SU-DHL-6 (cell line): ENCODE measurements around the gene ZNF70.

Experiments used
- H2AFZ ChIP-seq: fragments of 200-600 bp; sonication (generic); 2 replicates; pipeline ENCODE4 v1.6.1; 2014; ENCODE audit warnings: low read depth, mild to moderate bottlenecking, moderate library complexity, mixed read lengths, antibody characterized with exemption, low read length; ENCODE audit not compliant: severe bottlenecking
- H3F3A ChIP-seq: fragments of 200-600 bp; shearing (Covaris generic); 2 replicates; pipeline ENCODE4 v1.6.0; 2016; ENCODE audit warnings: antibody characterized with exemption, mild to moderate bottlenecking; ENCODE audit not compliant: insufficient read depth
- H3K27ac ChIP-seq: fragments of 200-600 bp; sonication (generic); 2 replicates; pipeline ENCODE4 v1.5.1; 2016; ENCODE audit warnings: low read depth, mild to moderate bottlenecking, low read length, moderate library complexity, mixed read lengths
- H3K27me3 ChIP-seq: fragments of 200-600 bp; sonication (generic), shearing (Covaris generic); 2 replicates; pipeline ENCODE4 v1.6.0; 2014; ENCODE audit warnings: mild to moderate bottlenecking, low read length
- H3K36me3 ChIP-seq: fragments of 200-600 bp; sonication (generic); 2 replicates; pipeline ENCODE4 v1.6.1; 2014; ENCODE audit warnings: mild to moderate bottlenecking, low read length, mixed read lengths
- H3K4me2 ChIP-seq: fragments of 300-600, 200-600 bp; shearing (Covaris generic), sonication (generic); 2 replicates; pipeline ENCODE4 v1.6.0; 2014; ENCODE audit warnings: low read length, low read depth, mild to moderate bottlenecking; ENCODE audit not compliant: poor library complexity, severe bottlenecking
- H3K4me3 ChIP-seq: fragments of 200-600 bp; sonication (generic); 2 replicates; pipeline ENCODE4 v1.5.1; 2014; ENCODE audit warnings: antibody characterized with exemption, low read length, mild to moderate bottlenecking, mixed read lengths; ENCODE audit not compliant: insufficient read depth, poor library complexity, severe bottlenecking
- H3K79me2 ChIP-seq: fragments of 200-600 bp; sonication (generic); 2 replicates; pipeline ENCODE4 v1.6.1; 2014; ENCODE audit warnings: mild to moderate bottlenecking, low read length, moderate library complexity; ENCODE audit not compliant: insufficient read depth
- H3K9ac ChIP-seq: fragments of 200-600 bp; sonication (generic); 2 replicates; pipeline ENCODE4 v1.7.0; 2014; ENCODE audit warnings: mild to moderate bottlenecking, low read length
- H3K9me2 ChIP-seq: fragments of 200-600 bp; sonication (generic); replicated peaks from 2 replicates; pipeline ENCODE4 v1.6.1; 2014; ENCODE audit warnings: low read length; ENCODE audit not compliant: insufficient read depth
- H3K9me3 ChIP-seq: fragments of 200-600 bp; sonication (generic); 2 replicates; pipeline ENCODE4 v1.6.1; 2014; ENCODE audit warnings: low read length, mixed read lengths; ENCODE audit not compliant: insufficient read depth
- H4K20me1 ChIP-seq: fragments of 200-600 bp; sonication (generic); 2 replicates; pipeline ENCODE4 v1.6.1; 2014; ENCODE audit warnings: low read depth, mild to moderate bottlenecking, antibody characterized with exemption, low read length, moderate library complexity, mixed read lengths
- EZH2phosphoT487 ChIP-seq: fragments of 200-600 bp; sonication (generic), shearing (Covaris generic); conservative IDR thresholded peaks from 2 replicates; pipeline ENCODE4 v1.6.1; 2018; ENCODE audit warnings: mild to moderate bottlenecking, antibody characterized with exemption, low read length, moderate library complexity, mixed read lengths
- TF ChIP-seq, protein P1 (sequence below): fragments of 200-600 bp; sonication (generic); IDR thresholded peaks from one replicate; pipeline ENCODE4 v1.5.1; 2017; ENCODE audit warnings: antibody characterized with exemption, mild to moderate bottlenecking, low read length, moderate library complexity; ENCODE audit not compliant: insufficient read depth, poor library complexity, severe bottlenecking

The ZNF70 gene

DNA sequence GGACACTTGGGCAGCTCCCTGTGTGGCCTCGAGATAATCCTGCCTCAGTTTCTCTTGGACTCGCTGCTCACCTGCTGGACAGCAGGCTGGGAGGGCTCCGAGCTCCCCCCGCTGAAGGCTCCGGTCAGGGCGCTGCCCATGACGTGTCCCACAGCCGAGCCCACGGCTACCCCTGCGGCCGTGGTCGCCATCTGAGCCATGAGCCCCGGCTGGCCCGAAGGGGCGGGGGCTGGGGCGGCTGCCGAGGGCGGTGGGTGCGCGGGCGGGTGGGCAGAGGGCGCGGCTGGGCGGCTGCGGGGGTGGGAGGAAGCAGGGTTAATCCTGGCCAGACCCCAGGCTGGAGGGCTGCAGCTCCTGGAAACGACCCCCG is 16.4 kb upstream of the ZNF70 start:
- H3F3A ChIP-seq, result peaks cover 8% of the 10 kb centered on the region; the same call in 1 of the 2 replicates
- peak overlapping the region; percentile 72 for H3K9ac ChIP-seq
- TF ChIP-seq, protein P1, sequence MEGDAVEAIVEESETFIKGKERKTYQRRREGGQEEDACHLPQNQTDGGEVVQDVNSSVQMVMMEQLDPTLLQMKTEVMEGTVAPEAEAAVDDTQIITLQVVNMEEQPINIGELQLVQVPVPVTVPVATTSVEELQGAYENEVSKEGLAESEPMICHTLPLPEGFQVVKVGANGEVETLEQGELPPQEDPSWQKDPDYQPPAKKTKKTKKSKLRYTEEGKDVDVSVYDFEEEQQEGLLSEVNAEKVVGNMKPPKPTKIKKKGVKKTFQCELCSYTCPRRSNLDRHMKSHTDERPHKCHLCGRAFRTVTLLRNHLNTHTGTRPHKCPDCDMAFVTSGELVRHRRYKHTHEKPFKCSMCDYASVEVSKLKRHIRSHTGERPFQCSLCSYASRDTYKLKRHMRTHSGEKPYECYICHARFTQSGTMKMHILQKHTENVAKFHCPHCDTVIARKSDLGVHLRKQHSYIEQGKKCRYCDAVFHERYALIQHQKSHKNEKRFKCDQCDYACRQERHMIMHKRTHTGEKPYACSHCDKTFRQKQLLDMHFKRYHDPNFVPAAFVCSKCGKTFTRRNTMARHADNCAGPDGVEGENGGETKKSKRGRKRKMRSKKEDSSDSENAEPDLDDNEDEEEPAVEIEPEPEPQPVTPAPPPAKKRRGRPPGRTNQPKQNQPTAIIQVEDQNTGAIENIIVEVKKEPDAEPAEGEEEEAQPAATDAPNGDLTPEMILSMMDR, result no peak
- TF ChIP-seq EZH2phosphoT487, result no peak
- no peak overlapping the region for H2AFZ ChIP-seq
- no peaks in the 10 kb centered on the region for H3K9me3 ChIP-seq
- peak overlapping the region; percentile 65 for H3K4me2 ChIP-seq
- no peaks in the 10 kb centered on the region for H3K36me3 ChIP-seq
- peak overlapping the region; percentile 69 for H3K4me3 ChIP-seq
- H3K27ac ChIP-seq, result peak overlapping the region; percentile 53
- H3K79me2 ChIP-seq, result peaks cover 5% of the 10 kb centered on the region; the same call in 1 of the 2 replicates
- no peaks in the 10 kb centered on the region for H3K9me2 ChIP-seq
- H3K27me3 ChIP-seq, result no peaks in the 10 kb centered on the region
- no peaks in the 10 kb centered on the region for H4K20me1 ChIP-seq

DNA sequence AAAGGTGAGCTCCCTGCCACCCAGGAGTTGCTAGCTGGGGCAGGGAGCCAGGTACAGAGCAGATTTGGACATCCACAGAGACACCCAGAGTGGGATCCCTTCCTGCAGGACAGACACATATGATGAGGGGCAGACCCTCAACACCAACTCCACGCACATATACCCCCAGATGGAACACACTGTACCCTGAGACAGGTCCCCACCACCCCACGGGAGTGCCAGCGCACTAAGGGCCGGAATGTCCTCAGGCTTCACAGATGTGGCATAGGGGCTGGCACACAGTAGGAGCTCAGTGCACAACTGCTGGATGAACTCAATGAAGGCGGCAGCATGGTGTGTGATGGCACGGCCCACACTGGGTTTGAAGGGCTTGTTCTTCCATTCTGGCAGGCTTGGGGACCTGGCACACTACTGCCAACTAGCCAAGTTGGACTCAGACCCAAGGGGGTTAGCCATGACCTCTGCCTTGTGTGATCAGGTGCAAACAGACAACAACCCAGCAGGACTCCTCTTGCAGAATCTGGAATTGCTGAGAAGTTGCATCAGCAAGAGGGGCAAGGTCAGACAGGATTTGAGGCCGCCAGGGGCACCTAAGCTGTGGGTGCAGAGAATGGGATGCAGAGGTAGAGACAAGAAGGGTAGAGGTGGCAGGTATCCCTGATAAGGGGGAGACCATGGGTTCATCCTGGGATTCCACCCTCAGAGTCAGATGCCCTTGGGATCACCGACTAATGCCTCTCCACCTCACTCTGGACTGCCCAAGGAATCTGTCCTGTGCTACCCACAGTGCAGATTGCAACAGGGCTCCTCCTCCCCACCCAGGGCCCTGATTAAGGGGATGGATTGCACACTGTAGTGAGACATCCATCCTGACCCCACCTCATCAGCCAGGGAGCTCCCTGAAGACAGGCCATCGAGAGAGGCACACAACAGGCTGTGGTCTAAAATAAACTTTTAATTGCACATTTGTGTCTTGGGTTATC is 14.3 kb upstream of the ZNF70 start:
- no peaks in the 10 kb centered on the region for H3K36me3 ChIP-seq
- TF ChIP-seq, protein P1, result no peak
- TF ChIP-seq EZH2phosphoT487, result no peak
- H3K9me2 ChIP-seq, result no peaks in the 10 kb centered on the region
- no peak overlapping the region for H3K4me3 ChIP-seq
- no peaks in the 10 kb centered on the region for H3K9me3 ChIP-seq
- H3K27me3 ChIP-seq, result no peaks in the 10 kb centered on the region
- H3K4me2 ChIP-seq, result peak overlapping the region; percentile 65
- peak overlapping the region; percentile 21; the same call in 1 of the 2 replicates for H3K9ac ChIP-seq
- peak overlapping the region; percentile 46 for H3K27ac ChIP-seq
- no peaks in the 10 kb centered on the region for H4K20me1 ChIP-seq
- H3F3A ChIP-seq, result peaks cover 9% of the 10 kb centered on the region; the same call in 1 of the 2 replicates
- H3K79me2 ChIP-seq, result peaks cover 5% of the 10 kb centered on the region; the same call in 1 of the 2 replicates
- H2AFZ ChIP-seq, result no peak overlapping the region

- Histone ChIP-seq H3K9ac (peak overlapping the region; percentile 15; the same call in 1 of the 2 replicates), H3K4me3 (no peak overlapping the region), H3K36me3 (no peaks in the 10 kb centered on the region), H3K9me2 (no peaks in the 10 kb centered on the region), H3K27me3 (no peaks in the 10 kb centered on the region), H3F3A (peaks cover 7% of the 10 kb centered on the region; the same call in 1 of the 2 replicates), H3K4me2 (peak overlapping the region; percentile 34), H4K20me1 (no peaks in the 10 kb centered on the region), H2AFZ (no peak overlapping the region), H3K79me2 (peaks cover 5% of the 10 kb centered on the region; the same call in 1 of the 2 replicates), H3K9me3 (no peaks in the 10 kb centered on the region), H3K27ac (peak overlapping the region; percentile 37)
- no peak for TF ChIP-seq EZH2phosphoT487
- TF ChIP-seq, protein P1, result no peak
These were observed 13.0 kb upstream of the ZNF70 start for GRCh38 chr22:23763954-23764353.
